Activated T-cell treated with anti-CD3 and anti-CD28 coated beads for 48 hours (primary cell): ENCODE results near the gene NUDT6.
"Not testable (repeated sequence)": the region's sequence is repeated elsewhere in the genome, so short reads cannot be mapped to it uniquely, and the experiment has no call there.

Experiments used
- DNase-seq: peaks from one replicate; pipeline ENCODE4 v3.0.0-alpha.2; 2020; ENCODE audit warnings: low read depth

Gene NUDT6

DNA sequence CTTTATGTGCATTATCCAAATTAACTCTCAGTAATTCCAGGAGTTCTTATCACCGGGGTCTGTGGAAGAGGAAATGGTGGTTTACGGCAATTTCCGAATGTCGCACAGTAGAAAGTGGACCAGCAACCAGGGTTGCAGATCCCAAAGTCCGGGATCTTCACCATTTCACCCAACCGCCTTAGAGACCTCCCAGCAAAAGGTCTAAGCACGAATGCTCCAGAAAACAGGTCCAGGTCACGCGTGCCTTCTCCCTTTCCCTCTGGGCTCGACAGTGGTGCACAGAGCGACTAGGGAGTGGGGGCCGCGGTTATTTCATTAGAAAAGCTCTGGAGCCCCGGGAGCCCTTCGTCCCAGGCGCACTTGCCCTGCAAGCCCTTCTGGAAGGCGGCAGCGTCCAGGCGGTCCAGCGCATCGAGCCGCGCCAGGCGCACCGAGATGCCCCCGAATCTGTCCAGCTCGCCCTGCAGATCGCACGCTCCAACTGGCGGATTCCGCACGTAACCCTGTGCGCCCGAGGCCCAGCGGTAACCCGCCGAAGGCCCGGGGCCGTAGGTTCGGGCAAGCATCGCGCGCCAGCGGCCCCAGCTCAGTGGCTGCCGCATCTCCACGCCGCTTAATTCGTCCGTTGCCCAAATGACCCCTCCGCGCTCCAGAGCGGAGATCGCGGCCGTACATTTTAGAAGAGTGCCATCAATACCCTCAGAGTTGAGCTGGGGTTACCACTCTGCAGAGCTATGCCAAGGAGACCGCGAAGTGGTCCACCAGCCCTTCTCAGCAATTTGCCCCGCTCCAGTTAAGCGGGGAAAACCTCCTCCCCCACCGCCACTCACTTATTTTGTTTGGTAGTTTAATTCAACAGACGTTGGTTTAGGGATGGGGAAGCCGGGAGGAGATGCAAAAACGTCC is at the start of gene NUDT6:
TSS of gene NUDT6 (minus strand) at position 627 of the 906 bp plus-strand sequence. CDS start at position 602, 25 bp downstream.
- DNase-seq = peak; percentile 38

DNA sequence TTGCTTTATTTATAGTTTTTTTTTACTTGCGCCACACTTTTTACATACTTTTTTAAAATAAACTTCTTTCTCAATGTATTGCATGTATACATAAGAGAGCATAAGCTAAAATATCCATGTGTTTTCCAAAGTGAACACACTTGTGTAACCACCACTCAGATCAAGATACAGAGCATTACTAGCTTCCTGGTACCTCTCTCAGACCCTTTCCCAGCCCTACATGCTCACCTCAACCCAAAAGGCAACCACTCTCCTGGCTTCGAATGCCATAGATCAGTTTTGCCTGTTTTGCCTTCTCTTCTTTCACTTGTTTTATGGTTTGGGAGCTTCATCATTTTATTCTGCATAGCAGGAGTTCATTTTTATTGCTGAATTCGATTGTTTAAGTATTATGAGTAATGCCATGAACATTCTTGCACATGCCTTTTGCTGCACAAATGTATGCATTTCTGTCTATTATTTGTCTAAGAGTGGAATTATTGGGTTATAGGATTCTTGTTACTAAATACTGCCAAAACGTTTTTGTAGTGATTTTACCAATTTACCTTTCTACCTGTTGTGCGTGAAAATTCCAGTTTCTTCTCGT is 45.9 kb upstream of the NUDT6 start:
- DNase-seq = no peak

- DNase-seq = no peak
Measured at GRCh38 chr4:122967231-122967630, 44.8 kb upstream of the NUDT6 start.

DNA sequence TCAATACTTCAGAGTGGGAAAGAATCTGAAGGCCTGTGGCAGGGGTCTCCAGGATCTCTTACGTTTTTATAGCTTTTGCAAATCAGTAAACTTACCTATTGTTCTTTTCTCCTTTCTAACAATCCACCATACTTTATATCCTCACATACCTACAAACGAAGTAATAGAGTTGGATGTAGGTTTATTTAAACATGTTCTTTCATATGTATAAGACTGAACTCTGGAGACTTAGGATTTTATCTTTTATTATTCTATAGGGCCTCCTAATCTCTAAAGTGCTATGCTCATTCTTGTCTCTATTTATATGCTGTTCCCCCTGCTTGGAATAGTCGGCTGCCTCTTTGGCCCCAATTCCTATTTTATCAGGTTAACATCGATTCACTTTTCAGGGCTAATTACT is 43.8 kb upstream of the NUDT6 start:
- DNase-seq = no peak

DNA sequence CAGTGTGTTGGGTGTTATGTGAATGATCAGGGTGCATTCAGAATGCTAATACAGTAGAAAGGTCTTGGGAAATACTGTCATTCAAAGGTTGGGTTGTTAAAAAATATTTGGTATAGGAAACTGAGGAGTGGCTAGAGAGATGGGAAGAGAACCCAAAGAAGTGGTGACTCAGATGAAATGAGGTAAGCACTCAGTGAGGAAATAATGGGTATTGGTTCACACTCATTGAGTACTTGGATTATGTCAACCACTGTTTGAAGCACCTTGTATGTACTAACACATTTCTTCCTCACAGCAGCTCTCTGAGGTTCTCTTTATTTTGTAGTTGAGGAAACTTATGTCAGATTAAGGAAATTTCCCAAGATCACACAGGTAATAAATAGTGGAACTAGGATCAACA is 40.8 kb upstream of the NUDT6 start:
- DNase-seq = no peak

- no peak for DNase-seq
Measured at GRCh38 chr4:122960611-122961000, 38.2 kb upstream of the NUDT6 start.

DNA sequence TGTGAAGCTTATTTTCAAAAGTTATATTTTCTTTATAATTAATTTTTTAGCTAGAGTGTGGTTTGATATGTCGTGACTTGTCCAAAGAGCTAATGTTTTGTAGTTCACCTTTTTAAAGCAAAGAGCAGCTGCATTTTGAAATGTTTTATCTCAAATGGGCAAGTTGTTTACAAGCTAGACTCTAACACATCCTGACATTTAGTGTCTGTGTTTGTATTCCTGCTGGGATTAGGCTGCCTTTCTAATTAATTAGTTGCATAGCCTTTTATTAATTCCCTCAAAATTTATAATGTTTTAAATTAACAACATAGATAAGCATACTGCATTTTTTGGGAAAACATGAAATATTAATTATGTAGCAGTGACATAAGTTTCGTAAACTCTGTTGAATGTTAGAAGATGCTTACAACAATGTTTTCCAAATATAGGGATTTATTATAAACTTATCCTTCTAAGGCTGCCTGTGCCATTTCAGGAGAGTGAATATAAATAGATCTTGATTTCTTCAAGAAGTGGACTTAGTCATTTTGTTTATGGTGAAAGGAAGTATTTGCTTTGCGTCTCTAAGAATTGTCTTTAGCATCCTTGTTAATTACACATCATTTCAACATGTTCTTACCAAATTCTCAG is 37.7 kb upstream of the NUDT6 start:
- DNase-seq = no peak

- no peak for DNase-seq
Measured at GRCh38 chr4:122959441-122959840, 37.0 kb upstream of the NUDT6 start.

DNA sequence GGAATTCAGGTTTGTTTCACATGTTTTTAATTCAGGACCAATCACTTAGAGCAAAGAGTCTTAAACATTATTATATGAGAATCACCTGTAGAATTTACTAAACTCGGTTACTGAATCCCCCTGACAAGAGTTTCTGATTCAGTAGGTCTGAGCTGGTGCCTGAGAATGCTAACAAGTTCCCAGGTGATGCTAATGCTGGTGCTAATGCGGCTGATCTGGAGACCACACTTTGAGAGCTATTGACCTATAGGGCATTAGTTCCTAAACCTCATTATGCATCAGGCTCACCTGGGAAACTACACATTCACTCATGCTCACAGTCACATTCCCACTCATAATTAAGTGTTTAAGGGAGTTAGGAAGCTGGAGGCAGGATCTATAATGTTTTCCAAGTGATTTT is 36.1 kb upstream of the NUDT6 start:
- no peak for DNase-seq

DNA sequence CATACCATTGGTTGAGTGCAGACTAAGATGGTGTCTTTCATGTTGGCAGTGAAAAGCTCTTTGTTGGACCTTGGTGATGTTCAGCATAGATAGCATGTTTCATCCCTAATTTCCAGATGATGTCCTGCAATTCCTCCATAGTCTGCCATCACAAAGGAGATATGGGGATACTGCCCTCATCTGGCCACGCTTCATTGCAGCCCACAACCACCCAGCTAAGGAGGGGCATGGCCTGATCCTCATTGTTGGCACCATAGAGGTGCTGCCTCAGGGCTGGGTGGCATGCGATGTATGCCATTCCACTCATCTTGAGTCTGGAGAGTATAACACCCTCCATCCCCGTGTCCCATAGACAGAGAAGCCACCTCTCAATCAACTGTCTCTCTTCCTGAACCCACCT is 31.5 kb upstream of the NUDT6 start:
- DNase-seq = no peak

GRCh38 chr4:122952028-122952427 is 29.6 kb upstream of the NUDT6 start:
- DNase-seq = no peak

DNA sequence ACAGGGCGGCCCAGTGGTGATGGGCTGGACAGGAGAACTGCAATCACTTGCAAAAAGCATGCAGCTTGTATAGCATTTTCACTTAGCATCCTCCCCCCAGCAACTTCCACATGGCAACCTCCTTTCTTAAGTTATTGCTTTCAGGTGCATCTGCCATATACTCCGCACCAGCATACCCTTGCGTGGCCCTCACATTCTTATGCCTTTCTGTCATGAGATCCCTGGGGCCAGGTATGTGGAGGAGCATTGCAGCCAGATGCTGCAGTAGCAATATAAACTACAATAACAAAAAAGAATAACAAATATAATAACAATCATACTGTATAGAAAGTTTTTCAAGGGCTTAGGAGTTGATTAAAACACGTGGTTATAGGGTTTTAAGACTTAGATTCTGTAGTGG is 26.3 kb upstream of the NUDT6 start:
- no peak for DNase-seq

DNA sequence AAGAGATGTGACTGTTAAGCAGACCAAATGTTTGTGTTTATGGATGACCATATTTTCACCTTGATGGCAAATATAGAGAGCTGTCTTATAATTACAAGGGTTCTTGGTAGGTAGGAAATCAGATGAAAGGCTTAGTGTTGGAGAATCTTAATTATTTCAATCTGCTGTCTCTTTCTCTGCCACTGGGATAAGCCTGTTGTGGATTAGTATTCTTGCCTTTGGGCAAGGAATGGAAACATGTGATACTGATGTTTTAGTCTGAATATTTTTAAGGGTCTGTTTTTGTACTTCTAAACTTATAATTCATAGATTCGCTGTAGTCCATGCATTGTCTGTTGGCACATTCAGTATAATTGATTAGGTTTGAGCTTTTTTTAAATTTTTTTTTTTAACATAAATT is 23.7 kb upstream of the NUDT6 start:
- DNase-seq = no peak

DNA sequence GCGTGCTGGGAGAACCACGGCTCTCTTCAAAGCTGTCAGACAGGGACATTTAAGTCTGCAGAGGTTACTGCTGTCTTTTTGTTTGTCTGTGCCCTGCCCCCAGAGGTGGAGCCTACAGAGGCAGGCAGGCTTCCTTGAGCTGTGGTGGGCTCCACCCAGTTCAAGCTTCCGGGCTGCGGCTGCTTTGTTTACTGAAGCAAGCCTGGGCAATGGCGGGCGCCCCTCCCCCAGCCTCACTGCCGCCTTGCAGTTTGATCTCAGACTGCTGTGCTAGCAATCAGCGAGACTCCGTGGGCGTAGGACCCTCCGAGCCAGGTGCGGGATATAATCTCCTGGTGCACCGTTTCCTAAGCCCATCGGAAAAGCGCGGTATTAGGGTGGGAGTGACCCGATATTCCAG is 22.7 kb upstream of the NUDT6 start:
- DNase-seq = not testable (repeated sequence)

DNA sequence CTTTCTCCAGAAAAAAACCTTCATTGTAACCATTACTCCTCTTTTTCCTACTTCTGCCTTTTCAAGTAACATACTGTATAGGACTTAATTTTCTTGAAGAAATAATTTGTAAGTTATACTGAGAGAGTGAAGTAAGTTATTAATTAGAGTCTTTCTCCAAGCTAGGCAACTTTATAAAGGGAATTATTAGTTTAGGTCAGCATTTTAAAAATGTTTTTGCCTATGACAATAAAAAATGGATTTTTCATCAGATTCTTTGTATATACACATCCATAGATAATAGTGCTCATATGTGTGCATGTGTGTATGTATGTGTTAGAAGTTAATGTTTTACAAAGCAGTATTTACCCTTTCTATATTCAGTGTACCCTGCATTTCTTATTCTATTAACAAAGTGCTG is 10.4 kb upstream of the NUDT6 start:
- DNase-seq = no peak

DNA sequence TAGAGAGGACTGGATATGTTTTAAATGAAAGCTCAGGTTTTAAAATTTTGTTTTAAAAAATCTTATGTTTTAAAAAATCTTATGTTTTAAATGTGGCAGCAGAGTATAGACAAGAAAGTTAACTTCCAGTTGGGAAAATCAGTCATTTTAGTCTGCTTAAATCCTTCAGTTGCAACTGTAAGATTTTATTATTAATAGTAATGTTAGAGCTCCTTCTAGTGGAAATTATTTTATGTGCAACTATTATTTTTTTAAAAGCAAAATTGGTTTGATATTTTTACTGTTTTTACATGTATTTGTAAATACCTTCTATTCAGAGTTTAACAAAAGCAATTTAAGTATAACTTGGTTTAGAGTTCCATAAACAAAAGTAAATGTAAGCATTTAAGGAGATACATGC is 8.5 kb upstream of the NUDT6 start:
- no peak for DNase-seq

DNA sequence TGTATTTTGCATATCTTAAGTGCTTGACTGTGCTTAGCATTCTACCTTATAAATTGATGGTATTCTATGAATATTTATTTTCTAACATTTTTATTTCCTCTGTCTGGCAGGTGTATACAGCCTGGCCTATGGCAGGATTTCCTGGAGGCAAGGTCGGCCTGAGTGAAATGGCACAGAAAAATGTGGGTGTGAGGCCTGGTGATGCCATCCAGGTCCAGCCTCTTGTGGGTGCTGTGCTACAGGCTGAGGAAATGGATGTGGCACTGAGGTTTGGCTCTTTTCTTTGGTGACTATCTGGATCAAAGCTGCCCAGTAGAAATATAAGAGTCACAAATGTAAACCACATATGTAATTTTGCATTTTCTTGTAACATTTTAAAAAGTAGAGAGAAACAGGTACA is 6.5 kb upstream of the NUDT6 start:
- no peak for DNase-seq

- peak; percentile 78 for DNase-seq
Measured at GRCh38 chr4:122922877-122923511, 597 bp upstream of the NUDT6 start.

GRCh38 chr4:122921300-122921699 is 1.1 kb downstream of the NUDT6 start:
- no peak for DNase-seq

- DNase-seq = no peak
Measured at GRCh38 chr4:122920473-122920872, 1.9 kb downstream of the NUDT6 start.

DNA sequence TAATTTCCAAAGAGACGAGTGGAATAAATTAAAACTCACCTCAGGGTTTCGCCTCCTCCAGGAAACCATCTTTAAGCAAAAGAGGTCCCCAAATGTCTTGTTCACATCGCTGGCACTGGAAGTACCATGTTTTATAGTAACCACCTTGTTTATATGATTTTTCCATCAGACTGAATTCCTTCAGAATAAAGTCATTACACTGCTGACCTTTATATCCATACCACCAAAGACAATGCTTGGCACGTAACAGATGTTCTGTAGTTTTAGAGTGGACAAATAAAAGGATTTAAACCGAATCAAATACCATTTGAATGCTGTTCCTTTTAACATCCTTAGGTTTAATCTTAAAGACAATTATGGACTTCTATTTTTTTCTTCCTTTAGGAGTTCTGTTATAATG is 4.7 kb downstream of the NUDT6 start:
- no peak for DNase-seq

DNA sequence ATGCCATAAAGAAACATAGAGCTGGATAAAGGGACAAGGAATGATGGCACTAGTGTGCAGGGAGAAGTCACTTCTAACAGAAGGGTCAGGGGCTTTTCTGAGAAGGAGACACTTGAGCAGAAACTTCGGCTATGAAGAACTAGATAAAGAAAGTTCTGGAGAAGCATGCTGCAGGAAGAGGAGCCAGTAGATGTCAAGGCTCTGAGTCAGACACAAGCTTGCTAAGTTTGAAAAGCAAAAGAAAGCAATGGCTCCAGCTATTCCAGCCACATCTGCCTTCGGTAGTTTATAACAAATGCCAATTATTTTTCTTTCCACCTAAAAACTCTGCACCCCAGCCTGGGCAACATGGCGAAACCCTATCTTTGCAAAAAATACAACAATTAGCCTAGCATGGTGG is 7.5 kb downstream of the NUDT6 start:
- no peak for DNase-seq
